ENCODE measurements around the gene TBX2.
A peak's percentile ranks its signal among the peaks of the same experiment; 100 is the strongest.

TBX2 gene

GRCh38 chr17:61403801-61404662 is 4.4 kb downstream of the TBX2 start:
- DNase-seq = peak; percentile 47

- peak; percentile 51 for DNase-seq
Measured at GRCh38 chr17:61404663-61404912, 4.9 kb downstream of the TBX2 start.

- no peak for DNase-seq
Measured at GRCh38 chr17:61404913-61405685, 5.5 kb downstream of the TBX2 start.

- DNase-seq = peak; percentile 29
Measured at GRCh38 chr17:61405686-61406536, 6.3 kb downstream of the TBX2 start.

- no peak for DNase-seq
Measured at GRCh38 chr17:61406537-61406845, 6.8 kb downstream of the TBX2 start.

- DNase-seq = no peak
Measured at GRCh38 chr17:61406971-61407911, 7.6 kb downstream of the TBX2 start.

GRCh38 chr17:61408151-61409041 is 8.8 kb downstream of the TBX2 start:
- peak; percentile 50 for DNase-seq

- peak; percentile 92 for DNase-seq
Measured at GRCh38 chr17:61409301-61410112, 9.9 kb downstream of the TBX2 start.

GRCh38 chr17:61410141-61411010 is 10.7 kb downstream of the TBX2 start:
- peak; percentile 88 for DNase-seq

- DNase-seq = no peak
Measured at GRCh38 chr17:61411011-61411260, 11.3 kb downstream of the TBX2 start.

GRCh38 chr17:61411261-61412142 is 11.9 kb downstream of the TBX2 start:
- DNase-seq = peak; percentile 84

- DNase-seq = peak; percentile 93
Measured at GRCh38 chr17:61412143-61412859, 12.7 kb downstream of the TBX2 start.

- no peak for DNase-seq
Measured at GRCh38 chr17:61412860-61413660, 13.4 kb downstream of the TBX2 start.

GRCh38 chr17:61413661-61414126 is 14.1 kb downstream of the TBX2 start:
- DNase-seq = no peak

- no peak for DNase-seq
Measured at GRCh38 chr17:61414141-61414935, 14.7 kb downstream of the TBX2 start.

GRCh38 chr17:61414936-61415251 is 15.3 kb downstream of the TBX2 start:
- no peak for DNase-seq
